HepG2 (cell line): Measurements from ENCODE around the gene APOC1. TPM values are rescaled to one million over a fixed set of nuclear protein-coding genes. Genes with fewer than 3 reads are reported as not detected.
A peak's percentile ranks its signal among the peaks of the same experiment; 100 is the strongest.
"Not testable (repeated sequence)": the region's sequence is repeated elsewhere in the genome, so short reads cannot be mapped to it uniquely, and the experiment has no call there.

Experiments
- CREB1 ChIP-seq, 2 experiments: fragments of 450-650 bp in 1 of 2; IDR thresholded peaks; 2 replicates each; pipeline ENCODE4 v1.6.1; 2016 to 2017; ENCODE audit warnings: control low read depth in 1 of 2, mild to moderate bottlenecking in 1 of 2, missing compliant biosample characterization in 1 of 2, missing genetic modification characterization in 1 of 2
- DNMT3B ChIP-seq: conservative IDR thresholded peaks from 2 replicates; pipeline ENCODE4 v1.6.1; 2016; ENCODE audit warnings: missing biosample characterization, control low read depth
- GFI1 ChIP-seq: sonication (generic); formaldehyde crosslinking; IDR thresholded peaks from 2 replicates; pipeline ENCODE4 v1.5.0; 2020; ENCODE audit warnings: missing genetic modification reagents, mild to moderate bottlenecking, borderline replicate concordance
- KAT8 ChIP-seq: IDR thresholded peaks from 2 replicates; pipeline ENCODE4 v1.6.1; 2016; ENCODE audit warnings: missing genetic modification reagents, missing compliant biosample characterization
- MLXIP ChIP-seq: sonication (generic); formaldehyde crosslinking; IDR thresholded peaks from 2 replicates; pipeline ENCODE4 v1.9.0; 2021; ENCODE audit warnings: missing genetic modification reagents, borderline replicate concordance
- NFE2 ChIP-seq: sonication (generic); formaldehyde crosslinking; IDR thresholded peaks from 2 replicates; pipeline ENCODE4 v1.4.0; 2020; ENCODE audit warnings: missing genetic modification reagents
- NFE2L2 ChIP-seq: fragments of 150-350 bp; IDR thresholded peaks from 2 replicates; pipeline ENCODE4 v1.6.1; 2014; ENCODE audit warnings: low read length
- NKX3-1 ChIP-seq: sonication (generic); formaldehyde crosslinking; IDR thresholded peaks from 2 replicates; pipeline ENCODE4 v1.5.0; 2020; ENCODE audit warnings: missing genetic modification reagents
- SOX13 ChIP-seq, 3 experiments: fragments of 450-650 bp in 1 of 3; sonication (generic) in 1 of 3; formaldehyde crosslinking in 1 of 3; IDR thresholded peaks in 2 of 3; conservative IDR thresholded peaks in 1 of 3; 2 replicates each; pipeline versions ENCODE4 v1.5.0 to v1.6.1; 2016 to 2020; ENCODE audit warnings: antibody characterized with exemption in 1 of 3, mild to moderate bottlenecking in 1 of 3, missing compliant biosample characterization in 1 of 3, missing genetic modification reagents in 1 of 3, moderate library complexity in 1 of 3
- ZC3H4 ChIP-seq: sonication (generic); formaldehyde crosslinking; IDR thresholded peaks from 2 replicates; pipeline ENCODE4 v1.4.0; 2020; ENCODE audit warnings: missing genetic modification reagents, borderline replicate concordance
- ZNF136 ChIP-seq: sonication (generic); formaldehyde crosslinking; IDR thresholded peaks from 2 replicates; pipeline ENCODE4 v1.8.1; 2022; ENCODE audit warnings: low read depth, mild to moderate bottlenecking, moderate library complexity, missing genetic modification reagents
- ZNF614 ChIP-seq: IDR thresholded peaks from 2 replicates; pipeline ENCODE4 v1.6.1; 2018; ENCODE audit warnings: missing biosample characterization, missing genetic modification reagents, inconsistent platforms, borderline replicate concordance
- polyA plus RNA-seq, 8 experiments: library from polyadenylated mRNA; depleted of rRNA in 3 of 8; stranded (reverse) in 7 of 8; unstranded in 1 of 8; fragments of >200 nt; fragmentation: Illumina TruSeq in 4 of 8; extraction: Trizol in 4 of 8; gene quantifications; 2 replicates each; pipeline versions ENCODE4 v1.2.1 to v1.2.3, GENCODE V29; 2011 to 2016; ENCODE audit warnings: low read depth in 4 of 8, missing spikeins in 1 of 8, mixed read lengths in 1 of 8; ENCODE audit not compliant: insufficient read depth in 1 of 8
- total RNA-seq, 5 experiments: library from RNA; depleted of rRNA; stranded (reverse); fragments of >200 nt; fragmentation: Illumina TruSeq; extraction: Trizol; gene quantifications; 2 replicates each; pipeline ENCODE4 v1.2.3, GENCODE V29; 2016; ENCODE audit warnings: low read depth in 1 of 5
- TF ChIP-seq, protein P1 (sequence below): sonication (generic); formaldehyde crosslinking; conservative IDR thresholded peaks from 2 replicates; pipeline ENCODE4 v1.4.0; 2020; ENCODE audit warnings: mild to moderate bottlenecking, missing genetic modification reagents, moderate library complexity
- TF ChIP-seq, protein P2 (sequence below): sonication (generic); formaldehyde crosslinking; IDR thresholded peaks from 2 replicates; pipeline ENCODE4 v1.8.0; 2022; ENCODE audit warnings: mild to moderate bottlenecking, missing genetic modification reagents; ENCODE audit not compliant: insufficient replicate concordance
- TF ChIP-seq, protein P3 (sequence below): sonication (generic); formaldehyde crosslinking; IDR thresholded peaks from 2 replicates; pipeline ENCODE4 v1.4.0; 2020; ENCODE audit warnings: missing genetic modification reagents, borderline replicate concordance

The APOC1 gene
- total and polyA plus RNA-seq, 2 of the 13 experiments (the other 11 are each of a cell fraction or from before 2014, with no cell fraction given), result 600 to 1,235 TPM

- TF ChIP-seq MLXIP (CRISPR knock-in tag) (0 out of 2 replicates have a peak, but pooled peaks have one; percentile 70), NFE2 (CRISPR knock-in tag) (0 out of 2 replicates have a peak, but pooled peaks have one; percentile 36), CREB1 (CRISPR knock-in tag; IDR thresholded peaks at IDR 0.05) (0 out of 2 replicates have a peak, but pooled peaks have one; percentile 22), ZNF614 (CRISPR knock-in tag) (peak; percentile 22; the same call in 1 of the 2 replicates), DNMT3B (CRISPR knock-in tag) (0 out of 2 replicates have a peak, but pooled peaks have one; percentile 17), SOX13 (CRISPR knock-in tag; conservative IDR thresholded peaks at IDR 0.05 in 1 of 2, IDR thresholded peaks at IDR 0.05 in 1 of 2) (peak in 1 of 2 experiments; percentile 51; a peak in 2 of 4 replicates), NKX3-1 (CRISPR knock-in tag) (peak; percentile 40; the same call in 1 of the 2 replicates), ZNF136 (CRISPR knock-in tag) (0 out of 2 replicates have a peak, but pooled peaks have one; percentile 38), KAT8 (CRISPR knock-in tag) (0 out of 2 replicates have a peak, but pooled peaks have one; percentile 3), ZC3H4 (peak; percentile 71; the same call in 1 of the 2 replicates), NFE2L2 (peak; percentile 67; the same call in 1 of the 2 replicates), GFI1 (CRISPR knock-in tag) (0 out of 2 replicates have a peak, but pooled peaks have one; percentile 44)
- TF ChIP-seq CREB1, SOX13 (IDR thresholded peaks at IDR 0.05): not testable (repeated sequence)
- TF ChIP-seq, protein P1, sequence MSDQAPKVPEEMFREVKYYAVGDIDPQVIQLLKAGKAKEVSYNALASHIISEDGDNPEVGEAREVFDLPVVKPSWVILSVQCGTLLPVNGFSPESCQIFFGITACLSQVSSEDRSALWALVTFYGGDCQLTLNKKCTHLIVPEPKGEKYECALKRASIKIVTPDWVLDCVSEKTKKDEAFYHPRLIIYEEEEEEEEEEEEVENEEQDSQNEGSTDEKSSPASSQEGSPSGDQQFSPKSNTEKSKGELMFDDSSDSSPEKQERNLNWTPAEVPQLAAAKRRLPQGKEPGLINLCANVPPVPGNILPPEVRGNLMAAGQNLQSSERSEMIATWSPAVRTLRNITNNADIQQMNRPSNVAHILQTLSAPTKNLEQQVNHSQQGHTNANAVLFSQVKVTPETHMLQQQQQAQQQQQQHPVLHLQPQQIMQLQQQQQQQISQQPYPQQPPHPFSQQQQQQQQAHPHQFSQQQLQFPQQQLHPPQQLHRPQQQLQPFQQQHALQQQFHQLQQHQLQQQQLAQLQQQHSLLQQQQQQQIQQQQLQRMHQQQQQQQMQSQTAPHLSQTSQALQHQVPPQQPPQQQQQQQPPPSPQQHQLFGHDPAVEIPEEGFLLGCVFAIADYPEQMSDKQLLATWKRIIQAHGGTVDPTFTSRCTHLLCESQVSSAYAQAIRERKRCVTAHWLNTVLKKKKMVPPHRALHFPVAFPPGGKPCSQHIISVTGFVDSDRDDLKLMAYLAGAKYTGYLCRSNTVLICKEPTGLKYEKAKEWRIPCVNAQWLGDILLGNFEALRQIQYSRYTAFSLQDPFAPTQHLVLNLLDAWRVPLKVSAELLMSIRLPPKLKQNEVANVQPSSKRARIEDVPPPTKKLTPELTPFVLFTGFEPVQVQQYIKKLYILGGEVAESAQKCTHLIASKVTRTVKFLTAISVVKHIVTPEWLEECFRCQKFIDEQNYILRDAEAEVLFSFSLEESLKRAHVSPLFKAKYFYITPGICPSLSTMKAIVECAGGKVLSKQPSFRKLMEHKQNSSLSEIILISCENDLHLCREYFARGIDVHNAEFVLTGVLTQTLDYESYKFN (CRISPR knock-in tag), result peak; percentile 33; the same call in 1 of the 2 replicates
- TF ChIP-seq, protein P2, sequence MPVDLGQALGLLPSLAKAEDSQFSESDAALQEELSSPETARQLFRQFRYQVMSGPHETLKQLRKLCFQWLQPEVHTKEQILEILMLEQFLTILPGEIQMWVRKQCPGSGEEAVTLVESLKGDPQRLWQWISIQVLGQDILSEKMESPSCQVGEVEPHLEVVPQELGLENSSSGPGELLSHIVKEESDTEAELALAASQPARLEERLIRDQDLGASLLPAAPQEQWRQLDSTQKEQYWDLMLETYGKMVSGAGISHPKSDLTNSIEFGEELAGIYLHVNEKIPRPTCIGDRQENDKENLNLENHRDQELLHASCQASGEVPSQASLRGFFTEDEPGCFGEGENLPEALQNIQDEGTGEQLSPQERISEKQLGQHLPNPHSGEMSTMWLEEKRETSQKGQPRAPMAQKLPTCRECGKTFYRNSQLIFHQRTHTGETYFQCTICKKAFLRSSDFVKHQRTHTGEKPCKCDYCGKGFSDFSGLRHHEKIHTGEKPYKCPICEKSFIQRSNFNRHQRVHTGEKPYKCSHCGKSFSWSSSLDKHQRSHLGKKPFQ, result peak; percentile 25
- TF ChIP-seq, protein P3, sequence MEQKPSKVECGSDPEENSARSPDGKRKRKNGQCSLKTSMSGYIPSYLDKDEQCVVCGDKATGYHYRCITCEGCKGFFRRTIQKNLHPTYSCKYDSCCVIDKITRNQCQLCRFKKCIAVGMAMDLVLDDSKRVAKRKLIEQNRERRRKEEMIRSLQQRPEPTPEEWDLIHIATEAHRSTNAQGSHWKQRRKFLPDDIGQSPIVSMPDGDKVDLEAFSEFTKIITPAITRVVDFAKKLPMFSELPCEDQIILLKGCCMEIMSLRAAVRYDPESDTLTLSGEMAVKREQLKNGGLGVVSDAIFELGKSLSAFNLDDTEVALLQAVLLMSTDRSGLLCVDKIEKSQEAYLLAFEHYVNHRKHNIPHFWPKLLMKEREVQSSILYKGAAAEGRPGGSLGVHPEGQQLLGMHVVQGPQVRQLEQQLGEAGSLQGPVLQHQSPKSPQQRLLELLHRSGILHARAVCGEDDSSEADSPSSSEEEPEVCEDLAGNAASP (CRISPR knock-in tag), result peak; percentile 77; the same call in 1 of the 2 replicates
Measured at GRCh38 chr19:44913512-44914432, 636 bp upstream of the APOC1 start (continued).
